ENCODE data around the gene PLA1A.
A peak's percentile ranks its signal among the peaks of the same experiment; 100 is the strongest.

DNA sequence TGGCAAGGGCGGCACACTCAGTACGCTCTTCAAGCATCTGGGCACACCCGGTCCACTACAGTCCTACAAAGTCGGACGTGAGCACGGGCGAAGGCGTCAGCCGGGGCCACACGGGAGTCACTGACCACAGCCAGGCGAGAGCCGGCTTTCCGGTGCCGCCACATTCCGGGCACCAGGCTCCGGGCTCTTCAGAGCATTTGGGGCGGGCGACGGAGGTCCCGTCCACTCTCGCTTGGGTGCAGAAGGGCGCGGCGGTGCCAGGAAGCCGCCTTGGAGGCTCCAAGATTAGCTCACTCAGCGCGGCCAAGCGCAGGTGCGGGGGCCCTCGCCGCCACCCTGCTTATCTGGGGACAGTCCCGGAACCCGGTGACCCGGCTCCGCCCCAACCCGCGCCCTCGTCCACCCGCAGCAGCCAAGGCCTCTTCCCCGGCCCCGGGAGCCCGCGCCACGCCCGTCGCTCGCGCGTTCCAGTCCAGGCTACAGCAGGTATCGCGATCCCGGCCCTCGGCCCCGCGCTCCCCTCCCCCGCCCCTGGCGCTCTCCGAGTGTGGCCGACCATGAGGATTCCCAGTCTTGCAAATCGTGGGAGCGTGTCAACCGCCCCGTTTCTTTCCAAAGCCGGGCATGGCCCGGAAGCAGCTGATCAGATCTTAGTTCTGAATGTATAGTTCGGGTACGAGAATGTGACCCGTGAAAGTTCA lies 18.2 kb upstream of the PLA1A start, which contains the start of gene ADPRH:
- TF ChIP-seq, protein P1, sequence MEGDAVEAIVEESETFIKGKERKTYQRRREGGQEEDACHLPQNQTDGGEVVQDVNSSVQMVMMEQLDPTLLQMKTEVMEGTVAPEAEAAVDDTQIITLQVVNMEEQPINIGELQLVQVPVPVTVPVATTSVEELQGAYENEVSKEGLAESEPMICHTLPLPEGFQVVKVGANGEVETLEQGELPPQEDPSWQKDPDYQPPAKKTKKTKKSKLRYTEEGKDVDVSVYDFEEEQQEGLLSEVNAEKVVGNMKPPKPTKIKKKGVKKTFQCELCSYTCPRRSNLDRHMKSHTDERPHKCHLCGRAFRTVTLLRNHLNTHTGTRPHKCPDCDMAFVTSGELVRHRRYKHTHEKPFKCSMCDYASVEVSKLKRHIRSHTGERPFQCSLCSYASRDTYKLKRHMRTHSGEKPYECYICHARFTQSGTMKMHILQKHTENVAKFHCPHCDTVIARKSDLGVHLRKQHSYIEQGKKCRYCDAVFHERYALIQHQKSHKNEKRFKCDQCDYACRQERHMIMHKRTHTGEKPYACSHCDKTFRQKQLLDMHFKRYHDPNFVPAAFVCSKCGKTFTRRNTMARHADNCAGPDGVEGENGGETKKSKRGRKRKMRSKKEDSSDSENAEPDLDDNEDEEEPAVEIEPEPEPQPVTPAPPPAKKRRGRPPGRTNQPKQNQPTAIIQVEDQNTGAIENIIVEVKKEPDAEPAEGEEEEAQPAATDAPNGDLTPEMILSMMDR (IDR thresholded peaks at IDR 0.05), result peak in 1 of 7 experiments; percentile 3
- peak; percentile 72 to 91 (median 84) for TF ChIP-seq POLR2A (IDR thresholded peaks at IDR 0.05)
